Measurements from ENCODE around the gene PSMD11. TPM values are rescaled to one million over a fixed set of nuclear protein-coding genes. Genes with fewer than 3 reads are reported as not detected.

Gene PSMD11
- total and polyA plus RNA-seq, 2 of the 8 experiments (the other 6 are each of a cell fraction or from before 2014, with no cell fraction given): 68.4 to 171 TPM

- no peak overlapping the region for H2BK15ac ChIP-seq (ENCODE audit: low read length)
- no peak for TF ChIP-seq BACH1 (IDR thresholded peaks at IDR 0.05; ENCODE audit: low read length)
- TF ChIP-seq PHF8 (conservative IDR thresholded peaks at IDR 0.05; ENCODE audit: low read depth, low read length): no peak
- TF ChIP-seq CBX5 (IDR thresholded peaks at IDR 0.05; ENCODE audit: low read depth, low read length): no peak
- no peak for TF ChIP-seq SAP30 (IDR thresholded peaks at IDR 0.05; ENCODE audit: insufficient read depth, insufficient replicate concordance, low read length)
- TF ChIP-seq, protein P1, sequence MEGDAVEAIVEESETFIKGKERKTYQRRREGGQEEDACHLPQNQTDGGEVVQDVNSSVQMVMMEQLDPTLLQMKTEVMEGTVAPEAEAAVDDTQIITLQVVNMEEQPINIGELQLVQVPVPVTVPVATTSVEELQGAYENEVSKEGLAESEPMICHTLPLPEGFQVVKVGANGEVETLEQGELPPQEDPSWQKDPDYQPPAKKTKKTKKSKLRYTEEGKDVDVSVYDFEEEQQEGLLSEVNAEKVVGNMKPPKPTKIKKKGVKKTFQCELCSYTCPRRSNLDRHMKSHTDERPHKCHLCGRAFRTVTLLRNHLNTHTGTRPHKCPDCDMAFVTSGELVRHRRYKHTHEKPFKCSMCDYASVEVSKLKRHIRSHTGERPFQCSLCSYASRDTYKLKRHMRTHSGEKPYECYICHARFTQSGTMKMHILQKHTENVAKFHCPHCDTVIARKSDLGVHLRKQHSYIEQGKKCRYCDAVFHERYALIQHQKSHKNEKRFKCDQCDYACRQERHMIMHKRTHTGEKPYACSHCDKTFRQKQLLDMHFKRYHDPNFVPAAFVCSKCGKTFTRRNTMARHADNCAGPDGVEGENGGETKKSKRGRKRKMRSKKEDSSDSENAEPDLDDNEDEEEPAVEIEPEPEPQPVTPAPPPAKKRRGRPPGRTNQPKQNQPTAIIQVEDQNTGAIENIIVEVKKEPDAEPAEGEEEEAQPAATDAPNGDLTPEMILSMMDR (IDR thresholded peaks at IDR 0.05; ENCODE audit: control extremely low read depth in 1 of 3, insufficient read depth in 1 of 3, low read depth in 1 of 3, low read length in 3 of 3): no peak
- TF ChIP-seq TAF7 (optimal IDR thresholded peaks at IDR 0.05; ENCODE audit: borderline replicate concordance, low read depth, low read length): no peak
- TF ChIP-seq ATF3 (IDR thresholded peaks at IDR 0.05; ENCODE audit: insufficient read depth, low read depth, low read length): no peak
- no peak for TF ChIP-seq TBP (IDR thresholded peaks at IDR 0.05; ENCODE audit: low read depth, low read length)
- TF ChIP-seq, protein P2, sequence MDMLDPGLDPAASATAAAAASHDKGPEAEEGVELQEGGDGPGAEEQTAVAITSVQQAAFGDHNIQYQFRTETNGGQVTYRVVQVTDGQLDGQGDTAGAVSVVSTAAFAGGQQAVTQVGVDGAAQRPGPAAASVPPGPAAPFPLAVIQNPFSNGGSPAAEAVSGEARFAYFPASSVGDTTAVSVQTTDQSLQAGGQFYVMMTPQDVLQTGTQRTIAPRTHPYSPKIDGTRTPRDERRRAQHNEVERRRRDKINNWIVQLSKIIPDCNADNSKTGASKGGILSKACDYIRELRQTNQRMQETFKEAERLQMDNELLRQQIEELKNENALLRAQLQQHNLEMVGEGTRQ (IDR thresholded peaks at IDR 0.05; ENCODE audit: low read length): no peak
- H3K9me3 ChIP-seq (ENCODE audit: insufficient read depth in 2 of 2, low read depth in 1 of 2, low read length in 1 of 2): no peaks in the 10 kb centered on the region
- H3K79me2 ChIP-seq (ENCODE audit: control insufficient read depth in 1 of 2, insufficient read depth in 2 of 2, low read length in 2 of 2): no peaks in the 10 kb centered on the region
- no peak overlapping the region for H3K4ac ChIP-seq (replicated peaks; ENCODE audit: insufficient read length, low read depth, low read length)
- no peak overlapping the region for H3K4me2 ChIP-seq (ENCODE audit: insufficient read depth in 1 of 2, low read depth in 2 of 2, low read length in 2 of 2)
- no peak overlapping the region for H3K23ac ChIP-seq (ENCODE audit: insufficient read length)
- peaks cover 28 to 54% (median 42%) of the 10 kb centered on the region in 4 experiments for H3K36me3 ChIP-seq (ENCODE audit: control insufficient read depth in 2 of 4, insufficient read depth in 4 of 4, low read length in 3 of 4)
- H3K9ac ChIP-seq (replicated peaks in 1 of 4; ENCODE audit: extremely low read depth in 1 of 4, low read depth in 3 of 4, low read length in 3 of 4): no peak overlapping the region
- H3K14ac ChIP-seq (ENCODE audit: insufficient read length): no peak overlapping the region
- ChIA-PET CTCF (ENCODE audit: partially characterized antibody) (interaction anchor here (0.9 to 9.6 kb wide), 4 partner anchors 11 to 141 kb away, joined by 3 to 71 read pairs (median 24); no protein-coding TSS in a partner anchor), POLR2A (ENCODE audit: partially characterized antibody) (no interaction called here)
- H3K27ac ChIP-seq (ENCODE audit: low read depth, low read length): no peak overlapping the region
- no peak overlapping the region for H2AK5ac ChIP-seq (ENCODE audit: low read depth, low read length)
- H3K18ac ChIP-seq (ENCODE audit: extremely low read depth, low read length): no peak overlapping the region
- no peaks in the 10 kb centered on the region for H3K79me1 ChIP-seq (ENCODE audit: low read depth, low read length)
- H4K8ac ChIP-seq (ENCODE audit: extremely low read depth, insufficient read depth, low read length): no peak overlapping the region; the same call in 1 of the 2 replicates
- DNase-seq (ENCODE audit: low read depth in 1 of 2, low spot score in 2 of 2) (no peak), FAIRE-seq (no peak)
- peaks cover 0 to 3% of the 10 kb centered on the region in 2 experiments for H4K20me1 ChIP-seq (replicated peaks in 1 of 2; ENCODE audit: control insufficient read depth in 1 of 2, insufficient read depth in 2 of 2, low read length in 2 of 2)
- no peaks in the 10 kb centered on the region; a peak in 2 of 7 replicates for H3K27me3 ChIP-seq (replicated peaks in 1 of 4; ENCODE audit: control insufficient read depth in 3 of 4, extremely low read depth in 1 of 4, insufficient read depth in 3 of 4, low read length in 3 of 4)
- no peak overlapping the region for H4K5ac ChIP-seq (ENCODE audit: insufficient read length, low read depth, low read length)
- no peak overlapping the region for H2AFZ ChIP-seq (ENCODE audit: low read length)
- H4K91ac ChIP-seq (replicated peaks; ENCODE audit: insufficient read length, low read length): no peak overlapping the region
- H2BK12ac ChIP-seq (ENCODE audit: low read depth, low read length): no peak overlapping the region
- no peak overlapping the region for H3K56ac ChIP-seq (replicated peaks; ENCODE audit: insufficient read length, low read depth, low read length)
- H3K4me1 ChIP-seq (replicated peaks in 1 of 4; ENCODE audit: control insufficient read depth in 3 of 4, insufficient read depth in 4 of 4, low read length in 3 of 4): peaks cover 10 to 22% (median 16%) of the 10 kb centered on the region in 4 experiments
- no peak overlapping the region for H2BK5ac ChIP-seq (ENCODE audit: low read depth, low read length)
- H3K23me2 ChIP-seq (ENCODE audit: low read depth, low read length): no peaks in the 10 kb centered on the region
- no peak overlapping the region for H2BK120ac ChIP-seq (replicated peaks; ENCODE audit: low read depth, low read length)
- H2BK20ac ChIP-seq (ENCODE audit: low read length): no peak overlapping the region
- 93% methylated on average over 8 of the region's 8 CpGs; no CpG with 5 or more reads in 1 of the 2 experiments for WGBS, 2 experiments (ENCODE audit: extremely low coverage in 1 of 2, insufficient coverage in 1 of 2, insufficient read length in 1 of 2, insufficient replicate concordance in 2 of 2, low coverage in 1 of 2, low lambda C conversion rate in 2 of 2, missing lambda C conversion rate in 1 of 2)
- no peak overlapping the region for H3K4me3 ChIP-seq (ENCODE audit: extremely low read depth in 1 of 4, insufficient read depth in 2 of 4, low read depth in 3 of 4, low read length in 4 of 4)
Measured at GRCh38 chr17:32481193-32481592, 36.9 kb downstream of the PSMD11 start.
